GM21786 (cell line): ENCODE results near the gene CRYBA4.
A peak's percentile ranks its signal among the peaks of the same experiment; 100 is the strongest.

ENCODE experiments used
- ATAC-seq: cut with Tn5 transposase; IDR thresholded peaks from one replicate; pipeline ENCODE4 v1.9.1; 2021; ENCODE audit not compliant: unreplicated experiment

CRYBA4 gene

DNA sequence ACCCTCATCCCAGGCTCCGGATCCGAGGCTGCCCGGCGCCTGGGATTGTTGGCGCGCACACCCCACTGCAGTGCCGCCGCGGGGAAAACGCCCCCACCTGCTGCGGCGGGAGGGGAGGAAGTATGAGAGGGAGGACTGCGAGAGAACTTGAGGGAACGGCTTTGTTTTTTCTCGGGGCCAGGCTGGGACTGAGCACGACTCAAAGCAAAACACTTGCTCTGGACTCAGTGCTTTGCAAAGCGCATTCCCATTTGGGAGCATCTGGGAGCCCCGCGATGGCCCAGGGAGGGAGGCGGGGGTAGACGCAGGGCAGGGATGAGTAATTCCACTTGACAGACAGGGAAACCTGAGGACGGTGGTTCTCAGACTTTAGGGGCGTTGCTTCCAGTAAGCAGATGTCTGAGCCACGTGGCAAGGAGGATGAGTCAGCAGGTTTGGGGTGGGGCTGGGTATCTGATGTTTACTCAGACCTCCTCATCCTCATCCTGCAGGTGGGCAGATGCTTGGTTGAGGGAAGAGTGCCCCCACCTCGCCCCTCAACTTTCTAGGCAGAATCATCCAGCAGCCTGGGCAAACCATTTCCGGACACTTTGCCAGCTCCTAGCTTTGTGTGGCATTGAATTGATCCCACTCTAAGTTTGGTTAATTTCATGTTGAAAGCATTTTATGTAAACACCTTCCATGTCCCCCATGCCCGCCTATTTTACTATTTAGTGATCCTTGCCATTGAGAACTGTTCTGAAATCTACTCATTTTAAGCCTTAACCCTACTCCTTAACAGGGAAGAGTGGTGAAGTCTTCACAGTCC is 37.1 kb downstream of the CRYBA4 start:
- ATAC-seq: peak; percentile 78

DNA sequence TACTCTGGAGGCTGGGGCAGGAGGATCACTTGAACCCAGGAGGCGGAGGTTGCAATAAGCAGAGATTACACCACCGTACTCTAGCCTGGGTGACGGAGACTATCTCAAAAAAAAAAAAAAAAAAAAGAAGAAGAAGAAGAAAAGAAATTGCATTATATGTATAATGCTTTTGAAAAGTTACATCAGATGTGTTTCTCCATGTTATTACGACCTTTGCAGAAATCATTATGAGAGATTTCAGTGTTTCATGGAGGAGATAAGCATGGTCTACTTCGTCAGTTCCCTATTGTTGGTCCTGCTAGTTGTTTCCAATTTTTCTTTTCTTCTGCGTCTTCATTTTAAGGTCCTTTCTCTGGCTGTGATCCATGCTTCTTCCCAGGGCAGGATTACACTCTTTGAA is 38.6 kb downstream of the CRYBA4 start:
- ATAC-seq: no peak

DNA sequence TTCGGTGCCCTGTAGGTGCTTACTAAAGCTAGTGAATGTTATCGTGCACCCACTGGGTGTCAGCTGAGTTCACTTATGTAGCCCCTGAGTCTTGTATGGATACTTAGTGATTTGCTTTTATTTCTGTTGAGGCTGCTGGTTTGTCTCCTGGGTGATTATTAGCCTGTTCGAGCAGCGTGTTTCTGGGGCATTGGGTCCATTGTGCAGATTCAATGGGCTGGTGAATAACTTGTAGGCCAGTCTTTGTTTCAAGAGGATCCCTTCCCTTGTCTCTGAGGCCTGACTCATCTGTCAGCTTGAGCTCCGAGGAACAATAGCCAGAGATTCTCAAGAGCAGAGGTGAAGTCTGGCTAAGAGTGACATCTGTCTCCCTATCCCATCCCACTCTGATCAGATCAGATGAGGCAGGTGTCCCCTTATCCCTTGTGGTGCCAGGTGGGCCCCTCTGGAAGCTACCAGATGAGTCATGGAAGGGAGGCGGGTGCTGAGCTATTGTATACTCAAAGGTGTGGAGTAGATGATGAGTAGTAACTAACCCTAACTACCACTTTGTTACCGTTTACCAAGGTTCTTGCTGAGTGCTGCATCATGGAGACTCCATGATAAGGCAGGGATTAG is 39.3 kb downstream of the CRYBA4 start:
- no peak for ATAC-seq

DNA sequence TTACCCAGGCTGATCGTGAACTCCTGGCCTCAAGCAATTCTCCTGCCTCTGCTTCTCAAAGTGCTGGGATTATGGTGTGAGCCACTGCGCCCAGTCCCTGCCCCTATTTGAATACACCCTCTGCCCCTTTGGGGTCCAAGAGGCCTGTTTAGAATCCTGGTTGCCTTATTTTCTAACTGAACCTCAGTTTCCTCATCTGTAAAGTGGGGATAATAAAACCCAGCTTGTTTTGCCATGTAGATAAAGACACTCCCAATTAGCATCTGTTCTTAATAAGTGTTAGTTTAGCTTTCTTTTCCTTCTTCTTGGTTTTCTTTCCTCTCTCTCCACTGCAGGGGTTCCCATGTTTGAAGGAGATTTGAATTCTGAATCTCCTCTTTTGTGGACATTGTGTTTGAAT is 40.4 kb downstream of the CRYBA4 start:
- ATAC-seq: no peak

DNA sequence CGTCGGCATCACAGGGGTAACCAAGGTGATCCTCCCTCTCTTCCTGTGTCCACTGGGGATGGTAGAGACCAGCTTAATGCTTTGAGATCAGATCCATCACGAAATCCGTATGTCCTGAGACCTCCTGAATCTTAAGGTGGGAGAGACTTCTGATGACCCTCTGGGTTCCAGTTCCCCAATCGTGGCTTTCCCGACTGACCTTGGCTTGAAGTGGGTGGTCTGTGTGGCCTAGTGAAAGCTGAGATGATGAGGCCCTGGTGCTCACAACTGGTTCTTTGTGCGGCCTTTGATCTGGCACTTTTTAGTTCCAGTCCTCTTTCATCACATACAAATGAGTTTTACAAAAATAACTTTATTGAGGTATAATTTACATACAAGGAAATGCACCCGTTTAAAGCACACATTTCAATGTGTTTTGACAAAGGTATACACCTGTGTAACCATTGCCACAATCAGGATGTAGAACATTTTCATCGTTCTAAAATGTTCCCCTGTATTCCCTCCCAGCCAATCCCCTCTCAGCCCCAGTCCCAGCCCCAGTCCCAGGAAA is 41.7 kb downstream of the CRYBA4 start:
- no peak for ATAC-seq

DNA sequence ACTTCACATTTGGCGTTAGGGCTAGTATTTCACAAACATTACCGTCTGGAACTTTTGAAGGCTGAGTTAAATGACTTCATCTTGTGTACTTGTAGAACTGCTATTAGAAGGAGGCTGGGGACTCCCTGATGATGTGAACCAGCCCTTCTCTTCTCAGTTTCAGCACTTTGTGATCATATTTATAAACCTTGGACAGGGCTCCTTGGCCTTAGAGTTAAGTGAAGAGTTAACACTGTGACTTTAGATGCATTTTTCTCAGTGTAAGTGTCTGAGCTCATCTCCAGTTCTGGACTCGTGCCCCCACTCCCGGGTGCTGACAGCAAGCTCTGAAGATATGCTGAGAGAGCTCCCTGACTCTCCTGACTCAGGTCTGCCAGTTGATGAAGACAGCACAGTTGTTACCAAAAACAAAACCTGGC is 44.1 kb downstream of the CRYBA4 start:
- ATAC-seq: no peak

DNA sequence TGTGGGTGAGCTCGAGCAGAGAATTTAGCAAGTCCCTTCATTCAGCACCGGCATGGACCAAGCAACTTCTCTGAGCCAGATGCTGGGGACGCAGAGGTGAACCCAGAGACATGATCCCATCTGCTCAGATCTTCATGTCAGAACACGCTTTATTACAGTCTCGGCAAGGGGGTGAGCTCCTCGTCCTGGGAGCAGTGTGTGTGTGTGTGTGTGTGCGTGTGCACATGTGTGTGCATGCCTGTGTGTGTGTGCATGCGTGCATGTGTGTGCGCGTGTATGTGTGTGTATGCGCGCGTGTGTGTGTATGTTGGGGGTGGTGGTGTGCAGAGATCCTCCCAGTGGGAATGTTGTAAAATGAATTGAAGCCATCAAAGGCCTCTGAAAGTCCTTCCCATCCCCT is 45.4 kb downstream of the CRYBA4 start:
- no peak for ATAC-seq

DNA sequence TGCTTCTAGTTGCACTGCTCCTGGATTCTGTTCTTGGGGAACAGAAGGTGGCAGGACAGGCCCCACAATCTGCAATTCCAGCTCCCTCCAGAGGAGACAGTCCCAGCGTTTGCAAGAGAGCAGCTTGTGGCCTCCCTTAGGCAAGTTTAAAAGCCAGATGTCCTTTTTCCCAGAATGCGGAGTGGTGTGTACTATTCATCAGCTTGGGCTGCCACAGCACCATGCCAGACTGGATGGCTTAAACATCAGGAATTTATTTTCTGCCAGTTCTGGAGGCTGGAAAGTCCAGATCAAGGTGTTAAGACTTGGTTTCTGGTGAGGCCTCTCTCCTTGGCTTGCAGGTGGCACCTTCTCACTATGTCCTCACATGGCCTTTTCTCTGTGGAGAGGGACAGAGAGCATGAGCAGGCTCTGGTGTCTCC is 47.3 kb downstream of the CRYBA4 start:
- no peak for ATAC-seq

DNA sequence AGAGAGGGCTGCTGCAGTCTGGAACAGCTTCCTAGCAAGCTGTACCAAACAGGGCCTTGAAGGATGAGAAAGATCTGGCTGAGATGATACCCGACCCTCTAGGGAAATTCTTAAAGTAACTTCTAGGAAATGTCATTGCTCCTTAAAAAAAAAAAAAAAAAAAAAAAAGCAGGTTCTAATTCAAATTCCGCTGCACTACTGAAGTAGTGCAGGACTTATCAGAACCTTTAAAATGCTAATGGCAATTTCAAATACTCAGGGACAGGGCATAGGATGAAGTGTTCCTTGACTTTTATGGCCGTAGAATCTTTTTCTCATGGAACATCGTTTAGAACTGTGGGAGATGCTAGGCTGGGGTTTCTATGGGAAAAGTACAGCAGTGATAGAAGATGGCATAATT is 48.7 kb downstream of the CRYBA4 start:
- no peak for ATAC-seq

DNA sequence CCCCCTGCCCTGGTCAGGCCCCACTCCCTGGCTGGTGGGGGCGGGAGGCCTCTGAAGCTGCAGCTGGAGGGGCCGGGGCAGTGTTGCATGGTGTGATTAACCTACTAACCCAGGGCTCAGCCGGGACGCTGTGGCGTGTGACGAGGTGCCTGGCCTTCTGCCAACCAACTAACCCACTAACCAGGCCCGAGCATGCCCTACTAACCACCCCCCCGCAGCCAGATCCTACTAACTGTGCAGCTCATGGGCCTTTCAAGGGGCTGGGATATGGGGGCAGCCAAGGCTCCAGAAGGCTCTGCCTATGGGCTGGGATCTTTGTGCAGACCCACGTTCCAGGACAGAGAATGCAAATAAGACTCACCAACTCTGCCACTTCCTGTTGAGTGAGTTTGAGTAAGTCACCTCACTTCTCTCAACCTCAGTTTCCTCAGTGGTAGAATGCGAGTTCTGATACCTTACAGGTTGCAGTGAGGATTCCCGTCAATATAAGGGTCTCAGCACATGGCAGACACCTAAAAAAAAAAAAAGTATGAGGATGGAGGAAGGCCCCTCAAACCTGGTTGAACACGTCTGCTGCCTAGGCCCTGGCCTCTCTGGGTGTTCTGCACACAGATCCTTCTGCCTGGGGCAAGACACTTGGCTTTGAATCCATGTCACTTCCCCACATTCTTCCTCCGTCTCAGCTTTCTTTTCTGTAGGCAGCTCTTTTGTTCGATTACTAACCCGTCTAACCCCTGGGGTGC is 49.7 kb downstream of the CRYBA4 start:
- peak; percentile 29 for ATAC-seq

DNA sequence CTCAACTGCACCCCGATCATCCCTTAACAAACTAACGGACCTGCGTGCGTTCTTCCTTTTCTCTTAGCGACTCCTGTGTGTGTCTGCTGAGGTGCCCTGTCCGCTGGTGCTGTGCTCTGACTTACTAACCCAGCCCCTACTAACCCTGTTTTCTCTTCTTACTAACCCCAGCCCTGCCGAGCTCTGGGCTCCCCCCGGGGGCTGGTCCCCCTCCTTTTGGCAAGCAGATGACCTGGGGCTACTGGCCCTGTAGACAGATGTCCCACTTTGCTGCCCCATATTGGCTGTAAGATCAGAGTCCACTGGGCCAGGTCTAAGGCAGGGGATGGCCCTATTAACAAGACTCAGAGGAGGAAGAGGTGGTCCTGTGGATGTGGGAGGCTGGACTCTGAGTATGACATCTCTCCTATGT is 50.3 kb downstream of the CRYBA4 start:
- peak; percentile 1 for ATAC-seq

DNA sequence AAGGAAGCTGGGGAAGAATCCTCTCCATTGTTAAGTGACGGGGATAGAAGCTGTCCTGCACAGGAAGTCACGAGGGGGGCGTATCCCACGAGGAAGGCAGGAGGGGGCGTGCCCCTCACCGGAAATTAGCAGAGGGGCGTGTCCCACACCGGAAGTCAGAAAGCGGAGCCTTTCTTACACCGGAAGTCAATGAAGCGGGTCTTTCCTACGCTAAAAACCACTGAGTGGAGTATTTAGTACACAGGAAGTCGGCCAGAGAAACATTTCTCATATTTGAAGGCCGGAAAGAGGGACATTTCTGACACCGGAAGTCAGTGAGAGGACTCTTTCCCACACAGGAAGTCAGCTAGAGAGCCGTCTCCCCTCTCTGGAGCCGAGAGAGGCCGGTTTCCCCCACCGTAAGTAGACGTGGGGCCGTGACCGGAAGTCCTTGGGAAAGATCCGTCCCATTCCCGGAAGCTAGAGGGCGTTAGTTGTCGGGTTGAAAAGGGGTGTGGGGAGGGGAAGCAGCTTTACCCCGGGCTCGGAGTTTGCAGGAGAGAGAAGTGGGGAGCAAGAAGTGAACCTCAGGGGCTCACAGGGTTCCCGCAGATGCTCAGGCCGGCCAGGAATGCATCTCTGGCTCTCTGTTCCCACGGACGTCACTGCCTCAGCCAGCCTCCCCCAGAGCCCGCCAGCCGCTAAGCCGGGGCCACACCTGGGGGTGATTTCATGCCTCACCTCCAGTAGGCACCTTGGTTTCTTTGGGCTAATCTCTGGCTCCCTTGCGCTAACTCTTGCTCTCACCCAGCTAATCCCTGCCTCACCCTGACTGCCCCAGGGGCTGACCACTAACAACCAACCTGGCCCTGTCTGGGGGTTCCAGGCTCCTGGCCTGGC is 51.1 kb downstream of the CRYBA4 start:
- ATAC-seq: peak; percentile 62

DNA sequence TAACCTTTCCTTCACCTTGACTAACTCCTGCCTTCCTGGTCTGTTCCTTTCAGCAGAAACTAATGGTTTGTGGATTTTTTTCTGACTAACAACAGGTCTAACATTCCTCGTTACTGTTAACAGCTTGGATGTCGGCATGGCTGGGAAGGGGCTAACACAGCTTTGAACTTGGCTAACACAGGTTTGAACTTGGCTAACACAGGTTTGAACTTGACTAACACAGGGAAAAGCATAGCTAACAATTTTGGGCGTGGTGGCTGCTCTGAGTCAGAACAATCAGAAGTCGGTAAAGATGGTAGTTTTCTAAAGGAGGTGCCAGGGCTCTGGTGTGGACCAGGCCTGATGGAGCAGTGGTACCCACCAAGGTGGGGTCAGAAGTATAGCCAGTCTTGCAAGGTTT is 51.7 kb downstream of the CRYBA4 start:
- ATAC-seq: no peak

DNA sequence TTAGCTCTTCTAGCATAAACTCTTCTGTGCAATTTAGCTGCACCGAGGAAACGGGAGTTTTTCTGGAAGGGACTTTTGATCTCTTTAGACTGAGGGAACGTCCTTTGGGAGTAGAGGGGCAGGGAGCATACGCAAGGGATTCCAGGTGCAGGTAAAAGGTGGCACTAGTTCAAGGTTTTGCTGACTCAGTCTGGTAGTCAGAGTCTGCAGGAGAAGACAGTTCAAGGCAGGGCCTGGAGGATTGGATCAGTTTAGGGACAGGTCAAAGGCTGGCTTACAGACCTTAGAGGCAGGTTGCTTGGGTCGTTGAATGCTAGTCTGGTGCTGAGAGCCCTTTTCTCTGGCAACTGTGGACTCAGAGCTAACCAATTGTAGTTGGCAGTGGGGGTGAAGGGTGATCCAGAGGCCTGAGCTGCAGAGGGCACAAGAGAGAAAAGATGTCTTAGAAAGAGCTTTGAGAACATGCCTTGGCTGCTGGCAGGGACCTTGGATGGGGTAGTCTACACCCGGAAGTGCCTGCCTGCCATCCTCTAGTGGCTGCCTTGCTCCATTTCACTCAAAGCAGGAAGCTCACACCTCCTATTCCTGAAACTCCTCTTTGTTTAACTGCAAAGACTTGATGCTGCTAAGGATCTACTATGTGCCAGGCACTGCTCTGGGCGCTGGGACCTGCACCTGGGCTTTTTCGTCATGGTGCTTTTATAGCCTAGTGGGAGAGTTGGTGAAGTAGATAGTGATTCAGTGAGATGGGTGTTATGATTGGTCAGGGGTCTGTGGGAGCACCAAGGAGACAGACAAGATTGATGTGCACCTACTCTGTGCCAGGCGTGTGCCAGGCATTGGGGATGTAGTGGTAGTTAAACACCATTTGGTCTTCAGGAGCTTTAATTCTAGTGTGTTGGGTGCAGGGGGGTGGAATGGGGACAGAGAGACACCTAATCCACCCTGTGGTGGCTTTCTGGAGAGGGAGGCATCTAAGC is 52.7 kb downstream of the CRYBA4 start:
- ATAC-seq: no peak

DNA sequence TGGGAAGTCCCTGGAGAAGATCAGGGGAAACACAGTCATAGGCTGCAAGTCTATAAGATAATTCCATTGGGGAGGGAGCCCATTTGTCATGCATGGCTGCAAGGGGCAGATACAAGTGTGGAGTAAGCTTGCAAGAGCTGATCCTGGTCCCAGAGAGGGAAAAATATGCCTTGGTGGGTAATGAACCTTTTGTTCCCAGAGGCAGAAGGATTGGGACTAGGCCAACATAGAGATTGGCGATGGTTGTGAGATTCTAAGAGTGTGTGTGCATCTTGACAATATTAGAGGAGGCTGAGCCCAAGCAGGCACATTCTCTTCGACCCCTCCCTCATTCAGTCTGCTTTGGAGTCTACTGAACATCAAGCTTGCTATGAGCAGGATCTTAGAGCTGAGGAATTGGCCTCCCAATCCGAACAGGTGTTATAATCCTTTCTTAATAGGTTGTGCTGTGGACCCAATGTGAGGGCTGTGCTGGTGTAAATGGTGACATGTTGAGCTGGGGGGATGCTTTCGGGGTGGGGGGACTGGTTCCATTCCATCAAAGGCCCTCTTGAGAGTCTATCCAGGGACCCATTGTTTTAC is 54.0 kb downstream of the CRYBA4 start:
- no peak for ATAC-seq

DNA sequence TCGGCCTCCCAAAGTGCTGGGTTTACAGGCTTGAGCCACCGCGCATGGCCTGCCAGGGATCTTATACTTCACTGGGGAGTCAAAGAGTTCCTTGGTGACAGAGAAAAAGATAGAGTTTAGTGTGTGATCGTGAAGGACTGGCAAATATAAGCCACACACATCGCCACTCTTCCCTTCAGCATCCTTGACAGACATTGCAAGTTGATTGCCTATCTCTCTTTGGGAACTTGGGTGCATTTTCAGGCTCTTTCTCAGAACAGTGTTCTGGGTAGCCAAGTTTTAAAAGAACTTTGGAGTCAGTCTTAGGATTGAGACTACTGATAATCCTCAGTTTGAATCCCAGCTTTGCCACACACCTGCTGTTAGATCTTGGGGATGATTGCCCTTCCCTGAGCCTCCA is 55.5 kb downstream of the CRYBA4 start:
- no peak for ATAC-seq

DNA sequence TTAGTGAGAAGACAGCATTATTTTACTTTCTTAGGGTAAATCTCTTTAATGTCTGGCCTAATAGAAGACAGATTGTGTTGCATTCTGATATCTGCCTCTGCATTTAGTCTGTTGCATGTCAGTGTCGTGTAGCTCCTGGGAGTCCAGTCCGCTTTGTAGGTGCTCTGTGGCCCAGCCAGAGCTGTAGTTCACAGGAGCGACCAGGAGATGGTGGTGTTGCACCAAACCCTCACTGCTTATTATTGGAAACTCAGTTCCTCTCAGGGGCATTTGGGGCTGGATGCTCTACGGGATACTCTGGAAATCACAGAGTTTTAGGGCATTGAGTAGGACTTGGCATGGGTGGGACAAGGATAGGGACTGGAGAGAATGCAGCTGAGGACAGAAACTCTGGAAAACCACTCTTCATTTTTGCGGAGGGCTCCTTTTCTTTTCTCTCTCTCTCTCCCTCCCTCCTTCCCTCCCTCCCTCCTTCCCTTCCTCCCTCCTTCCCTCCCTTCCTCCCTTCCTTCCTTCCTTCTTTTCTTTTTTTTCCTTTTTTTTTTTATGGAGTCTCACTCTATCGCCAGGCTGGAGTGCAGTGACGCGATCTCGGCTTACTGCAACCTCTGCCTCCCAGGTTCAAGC is 57.4 kb downstream of the CRYBA4 start:
- no peak for ATAC-seq
